GM19395 (cell line): ENCODE measurements around the gene CS.
"Not testable (repeated sequence)": the region's sequence is repeated elsewhere in the genome, so short reads cannot be mapped to it uniquely, and the experiment has no call there.

Source experiments
- ATAC-seq: cut with Tn5 transposase; IDR thresholded peaks from one replicate; pipeline ENCODE4 v1.9.1; 2021; ENCODE audit warnings: mild to moderate bottlenecking, moderate library complexity; ENCODE audit not compliant: unreplicated experiment

CS gene

DNA sequence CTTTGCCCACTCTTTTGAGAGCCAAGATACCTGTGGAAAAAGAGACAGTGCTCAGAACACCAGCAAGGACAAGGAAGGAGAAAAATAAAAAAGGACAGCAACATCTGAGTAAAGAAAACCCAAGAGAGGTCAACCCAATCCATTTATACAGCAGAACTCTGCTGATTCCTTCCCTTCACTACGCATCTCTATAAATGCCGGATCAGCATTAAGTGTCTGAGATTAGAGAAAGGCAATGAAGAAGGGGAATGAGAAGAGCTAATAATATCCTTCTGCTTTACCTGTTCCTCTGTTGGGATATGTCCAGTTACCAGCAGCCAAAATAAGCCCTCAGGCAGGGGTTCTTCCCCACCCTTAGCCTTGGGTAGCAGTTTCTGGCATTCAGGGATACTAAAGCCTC, 17.6 kb downstream of the CS start:
- no peak for ATAC-seq

DNA sequence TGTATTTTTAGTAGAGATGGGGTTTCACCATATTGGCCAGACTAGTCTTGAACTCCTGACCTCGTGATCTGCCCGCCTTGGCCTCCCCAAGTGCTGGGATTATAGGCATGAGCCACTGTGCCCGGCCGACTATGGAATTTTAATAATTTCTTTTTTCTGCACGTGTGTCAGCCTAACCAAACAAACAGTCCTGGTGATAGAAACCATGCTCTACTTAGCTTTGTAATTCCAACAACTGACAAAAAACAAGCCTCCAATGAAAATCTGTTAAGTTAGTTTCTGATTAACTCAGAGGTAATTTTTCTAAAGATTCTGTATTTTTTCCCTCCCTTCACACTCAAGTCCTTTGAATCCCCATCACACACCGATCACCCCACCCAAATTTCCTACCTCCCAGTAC, 18.1 kb downstream of the CS start:
- ATAC-seq, result no peak

DNA sequence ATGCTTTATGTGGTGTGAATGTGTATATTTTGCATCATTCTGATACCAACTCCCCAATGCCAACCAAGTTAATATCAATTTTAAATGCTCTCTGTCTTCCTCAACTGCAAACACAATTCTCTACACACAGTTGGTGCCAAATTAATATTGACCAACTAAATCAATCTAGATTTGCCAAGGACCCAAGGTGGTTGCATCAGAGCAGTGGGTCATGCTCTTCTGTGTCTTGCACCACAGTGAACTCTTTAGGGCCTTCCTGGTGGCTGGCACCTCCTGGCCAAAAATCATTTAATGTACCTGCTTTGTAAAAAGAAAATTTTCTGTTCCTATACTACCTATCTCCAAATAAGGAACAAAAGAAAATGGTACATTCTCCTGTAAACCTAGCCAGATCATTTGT, 19.3 kb downstream of the CS start:
- ATAC-seq, result no peak

DNA sequence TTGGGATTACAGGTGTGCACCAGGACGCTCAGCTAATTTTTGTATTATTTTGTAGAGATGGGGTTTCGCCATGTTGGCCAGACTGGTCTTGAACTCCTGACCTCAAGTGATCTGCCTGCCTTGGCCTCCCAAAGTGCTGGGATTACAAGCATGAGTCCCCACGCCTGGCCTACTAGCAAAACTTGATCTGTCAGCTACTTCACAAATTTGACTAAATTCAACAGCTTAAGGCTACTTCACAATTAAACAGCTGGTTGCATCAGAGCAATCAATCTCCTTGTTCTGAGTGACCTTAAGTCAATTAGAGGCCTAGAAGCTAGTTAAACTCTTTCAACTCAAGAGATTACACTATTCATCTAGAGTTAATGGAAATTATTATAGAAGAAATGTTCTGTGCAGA, 21.2 kb downstream of the CS start:
- ATAC-seq, result no peak

GRCh38 chr12:56274299-56274698, 25.8 kb downstream of the CS start:
- ATAC-seq, result no peak

GRCh38 chr12:56272468-56272867, 27.7 kb downstream of the CS start:
- ATAC-seq, result not testable (repeated sequence)

- ATAC-seq, result no peak
Observed at GRCh38 chr12:56271031-56271430, 29.1 kb downstream of the CS start.

GRCh38 chr12:56267443-56268071, 32.6 kb downstream of the CS start:
- ATAC-seq, result peak; percentile 21

- peak; percentile 88 for ATAC-seq
Observed at GRCh38 chr12:56266693-56267442, 33.3 kb downstream of the CS start, which contains the start of gene COQ10A. Gene COQ10A (plus strand): TSS chr12:56266942. CDS start chr12:56267119, 177 bp downstream.

GRCh38 chr12:56266068-56266692, 34.0 kb downstream of the CS start:
- not testable (repeated sequence) for ATAC-seq

GRCh38 chr12:56262955-56263354, 37.2 kb downstream of the CS start:
- ATAC-seq, result not testable (repeated sequence)

- no peak for ATAC-seq
Observed at GRCh38 chr12:56261503-56262232, 38.5 kb downstream of the CS start.

DNA sequence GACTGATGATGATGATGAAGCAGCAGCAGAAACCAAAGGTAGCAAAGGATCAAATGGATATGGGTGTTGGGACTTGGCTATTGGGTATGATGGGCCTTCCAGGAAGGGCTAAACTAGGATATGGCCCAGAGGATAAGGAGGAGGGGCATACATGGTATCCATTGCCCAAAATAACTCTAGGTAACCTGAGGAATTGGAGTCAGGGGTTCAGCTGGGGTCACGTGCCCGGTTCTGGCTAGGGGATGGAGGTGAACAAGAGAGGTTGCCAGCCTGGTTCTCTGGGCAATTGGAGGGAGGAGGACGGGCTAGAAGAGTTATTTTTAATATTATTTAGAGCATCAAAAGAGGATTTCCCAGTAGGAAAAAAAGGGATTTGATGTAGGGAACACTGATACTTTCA, 39.2 kb downstream of the CS start:
- no peak for ATAC-seq

- ATAC-seq, result no peak
Observed at GRCh38 chr12:56260380-56260779, 39.8 kb downstream of the CS start.

GRCh38 chr12:56258820-56259183, 41.3 kb downstream of the CS start:
- ATAC-seq, result no peak

GRCh38 chr12:56258068-56258819, 41.9 kb downstream of the CS start, which contains the start of gene ANKRD52:
Gene ANKRD52 (minus strand): TSS chr12:56258384. CDS start chr12:56258269, 115 bp downstream.
- peak; percentile 84 for ATAC-seq

GRCh38 chr12:56257491-56258067, 42.6 kb downstream of the CS start:
- peak; percentile 28 for ATAC-seq

- no peak for ATAC-seq
Observed at GRCh38 chr12:56257071-56257470, 43.1 kb downstream of the CS start.

DNA sequence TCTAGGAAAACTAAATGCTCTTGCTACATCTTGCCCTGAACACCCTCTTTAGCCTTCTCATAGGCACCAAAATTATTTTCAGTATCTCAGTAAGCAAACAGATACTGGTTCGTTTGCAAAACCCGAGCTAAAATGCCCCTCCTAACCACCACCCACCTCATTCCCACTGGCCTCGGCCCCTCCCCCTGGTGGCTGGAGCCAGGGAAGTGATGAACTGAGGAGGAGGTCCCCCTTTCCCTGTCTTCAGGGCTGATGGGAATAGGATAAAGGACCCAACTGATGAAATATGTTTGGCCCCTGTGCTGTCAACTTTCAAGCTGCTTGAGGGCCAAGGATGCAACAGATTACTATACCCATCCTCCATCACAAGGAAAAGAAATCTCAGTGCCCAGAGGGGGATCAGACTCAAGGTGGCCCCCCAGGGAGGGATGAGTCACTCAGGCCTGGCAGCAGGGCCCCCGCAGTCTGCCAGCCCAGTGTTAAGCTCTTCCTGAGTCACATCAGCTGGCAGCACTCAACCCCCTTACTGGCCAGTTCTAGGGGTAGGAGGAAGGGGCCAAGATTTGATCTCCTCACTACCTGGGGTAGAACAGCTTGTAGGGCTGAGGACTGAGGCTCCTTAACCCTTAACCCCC, 43.7 kb downstream of the CS start:
- no peak for ATAC-seq

DNA sequence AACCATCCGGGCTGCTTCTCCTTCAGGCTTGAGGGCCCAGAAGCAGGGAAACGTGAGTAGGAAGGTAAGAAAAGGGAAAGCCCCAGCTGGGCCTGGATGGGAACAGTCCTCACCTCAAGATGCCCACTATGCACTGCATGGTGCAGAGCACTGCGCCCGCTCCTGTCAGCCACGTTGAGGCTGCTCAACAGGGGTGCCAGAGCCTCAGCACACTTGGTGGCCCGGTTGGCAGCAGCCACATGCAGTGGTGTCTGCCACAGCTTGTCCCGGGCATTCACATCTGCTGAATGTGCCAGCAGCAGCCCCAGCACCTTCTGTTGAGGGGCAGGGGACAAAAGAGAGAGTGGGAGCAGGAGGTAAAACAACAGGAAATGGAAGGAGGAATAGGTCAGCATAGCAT, 44.5 kb downstream of the CS start:
- ATAC-seq, result no peak
